A204.1 (cell line): ENCODE data around the gene MYO3B.
"Not testable (repeated sequence)": the region's sequence is repeated elsewhere in the genome, so short reads cannot be mapped to it uniquely, and the experiment has no call there.

ENCODE experiments used
- FAIRE-seq: peaks from 2 replicates; lab custom pipeline; 2012; peaks lifted over from hg19 to GRCh38; lab: Jason Lieb, UNC

Gene MYO3B

DNA sequence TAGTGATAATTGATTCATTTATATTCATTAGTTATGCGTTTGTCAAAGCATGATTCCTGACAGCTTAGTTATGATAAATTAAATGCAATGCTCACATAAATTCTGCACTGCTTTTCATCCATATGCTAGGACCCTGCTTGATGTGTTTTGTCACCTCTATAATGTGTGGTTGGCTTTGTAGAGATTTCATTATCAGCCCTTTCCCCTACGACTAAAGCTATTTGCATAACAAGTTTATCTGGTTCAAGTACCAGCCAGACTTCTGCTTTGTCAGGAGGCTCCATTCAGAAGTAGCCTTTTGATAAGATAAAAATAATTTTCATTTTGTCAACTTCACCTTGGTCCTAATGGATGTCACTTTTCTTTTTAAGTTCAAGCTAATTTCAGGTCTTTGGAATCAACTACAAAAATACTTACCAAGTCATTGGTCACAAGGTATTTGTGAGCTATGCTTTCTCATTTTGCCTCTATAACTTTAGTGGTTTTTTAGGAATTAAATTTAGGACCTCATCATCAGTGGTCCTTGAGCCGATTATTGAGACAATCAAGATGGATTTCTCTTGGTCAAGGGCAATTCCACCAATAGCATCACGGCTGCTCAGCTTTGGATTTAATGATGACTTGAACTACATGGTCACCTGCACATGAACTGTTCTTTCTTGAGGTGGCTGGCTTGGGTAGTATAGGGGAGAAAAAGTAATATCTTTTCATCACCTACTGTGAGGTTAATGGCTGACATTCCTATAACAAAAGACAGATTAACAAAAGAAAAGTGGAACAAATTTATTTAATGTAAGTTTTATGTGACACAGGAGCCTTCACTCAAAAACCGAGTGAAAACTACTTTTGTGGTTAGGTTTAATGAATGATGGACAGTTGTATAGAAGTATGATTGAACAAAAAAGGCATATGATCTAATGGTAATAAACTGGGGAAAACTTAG, 162.1 kb downstream of the MYO3B start:
- no peak for FAIRE-seq

DNA sequence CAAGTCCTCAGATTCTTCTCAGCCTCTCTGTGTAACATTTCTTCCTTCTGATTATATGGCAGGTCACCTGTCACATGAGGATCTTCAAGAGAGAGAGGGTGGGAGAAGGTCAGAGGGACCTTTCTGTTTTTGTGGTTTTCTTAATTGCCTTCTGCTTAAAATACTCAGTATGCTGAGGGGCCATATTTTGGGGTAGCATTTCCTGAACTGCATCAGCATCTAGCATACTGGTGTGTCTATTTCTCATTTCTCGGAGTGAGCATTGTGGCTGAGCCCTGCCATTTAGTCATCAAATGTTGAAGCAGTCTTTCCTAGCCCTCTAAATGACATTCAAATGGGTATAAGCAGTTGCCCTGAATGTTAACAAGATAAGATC, 162.7 kb downstream of the MYO3B start:
- no peak for FAIRE-seq

DNA sequence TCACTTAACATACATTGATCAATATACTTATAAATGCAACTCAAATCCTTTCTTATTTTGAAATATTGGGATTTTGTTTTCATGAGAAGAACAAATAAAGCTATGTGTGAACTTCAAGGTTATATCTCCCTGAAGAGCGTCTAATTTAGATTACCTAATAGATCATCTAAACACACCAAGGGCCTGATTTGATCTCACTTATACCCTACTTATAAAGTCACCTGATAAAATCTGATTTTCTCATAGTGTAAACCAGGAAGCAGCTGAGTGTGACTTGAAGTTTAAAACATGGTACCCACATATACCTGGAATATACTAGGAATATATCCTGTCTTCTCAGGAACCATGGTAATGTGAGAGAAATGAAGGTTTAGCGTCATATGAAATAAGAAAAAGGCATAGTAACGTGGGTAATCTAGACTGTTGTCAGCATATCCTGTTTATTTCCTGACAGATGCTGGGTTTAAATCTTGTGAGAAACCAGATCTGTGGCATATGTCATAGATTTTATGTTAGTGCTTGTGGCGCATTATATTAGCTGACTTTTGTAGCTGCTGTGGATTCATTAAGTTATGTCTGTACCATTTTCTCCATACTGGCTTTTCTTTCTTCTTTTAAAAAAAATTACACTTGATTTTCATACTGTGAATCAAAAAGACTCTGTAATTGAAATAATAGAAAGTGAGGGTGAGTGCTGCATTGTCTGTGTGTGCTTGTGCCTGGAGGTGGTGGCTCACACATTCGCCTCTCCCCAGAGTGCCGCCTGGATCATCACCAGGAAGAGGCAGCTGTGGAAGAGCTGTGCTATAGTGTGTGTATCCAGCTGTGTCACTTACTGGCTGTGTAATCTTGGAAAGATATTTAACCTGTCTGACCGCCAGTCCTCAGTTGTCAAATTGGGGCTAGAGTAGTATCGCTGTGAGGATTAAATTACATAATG, 164.0 kb downstream of the MYO3B start:
- FAIRE-seq, result no peak

DNA sequence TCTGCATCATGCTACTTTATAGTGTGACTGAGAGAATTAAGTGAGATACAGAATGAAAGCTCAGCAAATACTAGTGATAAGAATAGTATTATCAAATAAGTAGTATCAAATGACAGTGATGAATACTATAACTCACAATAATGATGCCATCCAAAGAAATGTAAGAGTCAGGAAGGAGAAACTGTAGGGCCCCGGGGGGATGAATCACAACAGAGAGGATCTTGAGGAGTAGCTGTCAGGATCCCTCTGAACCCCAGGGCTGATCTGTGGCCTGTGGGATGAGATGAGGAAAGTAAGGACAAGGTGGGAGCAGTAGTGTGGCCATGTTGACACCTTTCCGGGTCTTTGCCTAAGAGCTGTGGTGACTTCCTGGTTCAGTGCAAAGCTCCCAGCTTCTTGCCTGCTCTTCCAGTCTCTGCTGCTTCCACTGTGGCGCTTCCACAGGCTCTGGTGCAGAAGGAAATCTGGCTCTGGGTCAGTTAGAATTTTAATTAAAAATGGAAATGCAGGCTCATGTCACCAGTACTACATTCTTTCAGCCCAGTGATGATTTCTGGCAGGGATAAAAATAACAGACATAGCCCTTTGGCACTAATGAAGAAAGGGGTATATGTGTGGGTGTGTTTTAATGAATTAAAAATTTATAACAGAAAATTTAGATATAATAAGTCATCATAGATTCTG, 166.9 kb downstream of the MYO3B start:
- FAIRE-seq, result no peak

DNA sequence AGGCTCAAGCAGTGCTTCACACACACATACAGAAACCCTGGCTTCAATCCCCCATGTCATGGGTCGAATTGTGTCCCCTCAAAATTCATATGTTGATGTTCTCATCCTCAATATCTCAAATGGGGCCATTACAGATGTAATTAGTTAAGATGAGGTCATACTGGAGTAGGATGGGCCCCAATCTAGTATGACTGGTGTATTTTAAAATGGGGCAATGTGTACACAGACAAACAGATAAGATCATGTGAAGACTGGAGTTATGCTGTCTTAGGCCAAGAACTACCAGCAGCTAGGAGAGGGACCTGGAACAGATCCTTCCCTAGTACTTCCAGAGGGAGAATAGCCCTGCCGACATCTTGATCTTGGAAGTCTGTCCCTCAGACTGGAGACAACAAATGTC, 167.7 kb downstream of the MYO3B start:
- FAIRE-seq, result no peak

DNA sequence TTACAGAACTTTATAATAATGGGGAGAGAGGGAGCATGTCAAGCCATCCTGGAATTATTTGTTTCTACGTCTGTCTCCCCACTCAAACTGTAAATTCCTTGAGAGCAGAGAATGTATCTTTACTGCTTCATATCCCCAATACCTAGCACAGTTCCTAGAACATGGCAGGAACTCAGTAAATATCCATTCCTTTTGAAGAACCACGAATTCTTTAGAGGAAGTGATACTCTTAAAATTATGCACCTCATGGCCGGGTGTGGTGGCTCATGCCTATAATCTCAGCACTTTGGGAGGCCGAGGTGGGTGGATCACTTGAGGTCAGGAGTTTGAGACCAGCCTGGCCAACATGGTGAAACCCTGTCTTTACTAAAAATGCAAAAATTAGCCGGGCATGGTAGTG, 171.3 kb downstream of the MYO3B start:
- not testable (repeated sequence) for FAIRE-seq

DNA sequence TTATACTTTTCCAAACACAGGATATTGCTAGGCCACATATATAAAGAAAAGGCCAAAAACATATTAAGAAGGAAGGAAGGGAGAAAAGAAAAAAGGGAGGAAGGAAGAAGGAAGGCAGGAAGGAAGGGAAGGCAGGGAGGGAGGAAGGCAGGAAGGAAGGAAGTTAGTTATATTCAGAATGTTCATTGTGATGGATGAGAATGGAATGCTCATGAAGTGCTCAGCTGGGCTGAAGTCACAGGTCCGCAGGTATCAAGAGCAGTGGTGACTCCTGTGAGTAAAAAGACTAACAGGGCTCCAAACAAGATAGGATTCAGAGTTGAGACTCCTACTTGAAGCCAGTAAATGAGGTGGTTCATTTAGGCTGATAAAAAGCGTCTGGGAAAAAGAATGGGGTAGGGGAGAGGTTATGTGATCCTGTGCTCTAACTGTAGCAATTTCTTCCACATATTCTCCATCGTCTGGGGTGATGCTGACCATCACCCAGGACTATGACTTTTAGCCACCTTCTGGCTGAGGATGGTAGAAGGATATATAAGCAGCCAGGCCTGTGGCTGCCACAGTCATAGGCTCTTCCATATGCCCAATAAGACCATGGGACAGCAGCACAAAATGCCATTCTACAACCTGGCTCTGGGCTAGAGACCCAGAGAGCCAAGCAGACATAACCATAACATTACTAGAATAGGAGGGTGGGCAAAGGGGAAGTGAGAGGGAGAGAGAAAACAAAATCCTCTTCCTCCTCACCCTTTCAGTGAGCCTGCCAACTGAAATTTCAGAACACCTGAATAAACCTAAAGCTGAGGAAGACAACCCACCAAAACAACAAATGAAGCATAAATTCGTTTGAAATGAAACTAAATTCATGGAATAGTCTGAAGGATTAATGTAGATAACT, 173.2 kb downstream of the MYO3B start:
- no peak for FAIRE-seq

DNA sequence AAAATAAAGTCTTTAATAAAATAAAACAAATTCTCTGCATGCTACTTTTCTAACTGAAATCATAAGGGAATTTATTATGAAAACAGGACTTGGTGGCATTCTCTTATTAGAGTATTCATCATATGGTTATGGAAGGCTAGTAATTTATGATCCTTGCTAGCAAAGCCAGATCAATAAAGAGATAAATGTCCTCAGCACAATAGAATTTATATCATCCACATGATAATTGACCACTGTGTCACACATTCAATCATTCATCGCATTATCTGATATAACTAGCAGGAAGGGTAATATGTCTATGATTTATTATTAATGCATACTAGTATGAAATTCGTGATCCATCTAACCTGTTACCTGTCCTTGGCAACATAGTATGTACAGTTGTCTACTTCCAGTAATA, 175.8 kb downstream of the MYO3B start:
- FAIRE-seq, result no peak

DNA sequence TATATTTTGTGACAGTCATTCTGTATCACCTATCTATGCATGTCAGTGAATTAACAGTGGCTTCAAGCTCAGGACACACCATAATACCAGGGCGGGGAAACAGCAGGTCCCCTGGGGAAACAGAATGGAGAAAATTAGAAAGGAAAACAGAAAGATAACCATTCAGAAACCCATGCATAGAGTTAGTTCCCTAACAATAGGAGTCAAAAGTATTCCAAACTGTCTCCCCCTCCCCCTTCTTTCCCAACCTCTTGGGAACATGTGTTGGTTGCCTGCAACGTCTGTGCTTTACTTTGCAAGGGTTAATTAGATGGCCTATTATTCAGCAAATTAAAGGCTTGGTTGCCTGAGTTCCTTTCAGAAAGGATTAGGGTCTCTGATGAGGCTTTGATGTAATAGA, 176.4 kb downstream of the MYO3B start:
- no peak for FAIRE-seq

DNA sequence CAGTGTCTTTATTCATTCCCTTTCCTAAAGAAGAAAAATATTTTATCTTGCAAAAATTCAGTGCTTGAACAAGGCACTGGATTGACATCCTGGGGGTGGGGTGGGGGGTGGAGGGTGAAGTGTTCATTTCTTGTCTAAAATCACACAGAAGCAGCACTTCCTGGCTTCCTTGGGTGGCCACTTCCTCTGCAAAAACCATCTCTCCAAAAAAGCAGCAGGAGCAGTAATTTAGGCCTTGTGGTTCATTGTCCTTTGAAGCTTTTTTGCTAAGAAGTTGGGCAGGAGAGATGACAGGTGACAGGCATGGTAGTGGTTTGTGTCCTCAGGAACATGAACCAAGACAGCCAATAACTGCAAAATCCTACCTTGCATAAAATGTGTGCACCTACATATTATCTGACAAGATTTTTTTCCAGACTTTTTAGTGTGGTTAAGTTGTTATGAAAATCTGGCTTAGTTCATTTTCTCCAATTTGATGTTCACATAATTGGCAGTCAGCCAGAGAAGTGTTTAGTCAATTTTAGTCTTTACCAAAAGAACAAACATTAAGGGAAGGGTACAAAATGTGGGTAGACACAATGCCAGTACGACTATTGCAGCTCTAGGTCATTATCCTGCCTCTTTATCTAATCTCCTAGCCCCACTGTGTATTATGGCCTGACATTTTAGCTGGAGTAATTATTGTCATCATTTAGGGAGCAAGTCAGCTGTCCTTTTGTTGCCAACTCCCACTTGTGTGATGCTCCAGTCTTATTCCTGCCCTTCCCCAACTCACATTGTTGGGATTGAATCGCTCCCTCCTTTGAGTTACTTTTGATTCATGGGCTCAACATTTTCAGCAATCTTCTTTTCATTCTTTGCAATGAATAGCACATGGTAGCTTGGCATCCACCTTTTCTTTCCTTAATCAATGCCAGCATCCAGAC, 177.2 kb downstream of the MYO3B start:
- no peak for FAIRE-seq

DNA sequence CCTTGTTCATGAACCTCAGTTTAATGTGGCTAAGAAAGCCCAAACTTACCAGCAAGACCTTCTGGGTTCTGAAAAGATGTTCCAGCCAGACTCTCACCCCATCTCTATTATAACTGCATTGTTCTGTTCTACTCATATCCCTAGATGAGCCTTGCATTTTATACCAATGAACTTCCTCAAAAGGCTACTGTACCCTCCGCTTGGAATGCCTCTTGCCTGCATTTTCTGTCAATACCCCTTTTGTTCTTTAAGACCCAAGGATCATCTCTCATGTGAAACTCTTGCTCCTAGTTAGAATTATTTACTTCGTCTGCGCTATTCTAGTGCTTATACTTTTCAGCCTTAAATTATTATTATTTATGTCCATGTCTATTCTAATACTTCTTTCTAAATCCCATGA, 181.5 kb downstream of the MYO3B start:
- no peak for FAIRE-seq

DNA sequence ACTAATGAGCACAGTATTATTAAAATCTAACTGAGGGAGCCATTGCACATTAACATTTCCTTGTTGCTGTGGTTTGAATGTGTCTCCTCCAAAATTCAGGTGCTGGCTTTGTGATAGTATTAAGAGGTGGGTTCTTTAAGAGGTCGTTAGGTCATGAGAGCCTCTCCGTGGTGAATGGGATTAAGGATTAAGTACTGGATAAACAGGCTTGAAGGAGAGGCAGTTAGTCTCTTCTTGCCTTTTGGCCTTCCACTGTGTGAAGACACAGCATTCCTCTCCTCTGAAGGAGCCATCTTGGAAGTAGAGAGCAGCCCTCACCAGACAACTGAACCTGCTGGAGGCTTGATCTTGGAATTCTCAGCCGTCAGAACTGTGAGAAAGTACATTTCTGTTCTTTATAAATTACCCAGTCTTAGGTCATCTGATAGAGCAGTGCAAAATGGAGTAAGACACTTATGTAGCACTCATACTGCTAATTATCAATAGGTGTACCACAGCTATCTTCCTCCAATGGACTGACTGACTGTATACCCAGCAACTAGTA, 182.7 kb downstream of the MYO3B start:
- FAIRE-seq, result no peak

DNA sequence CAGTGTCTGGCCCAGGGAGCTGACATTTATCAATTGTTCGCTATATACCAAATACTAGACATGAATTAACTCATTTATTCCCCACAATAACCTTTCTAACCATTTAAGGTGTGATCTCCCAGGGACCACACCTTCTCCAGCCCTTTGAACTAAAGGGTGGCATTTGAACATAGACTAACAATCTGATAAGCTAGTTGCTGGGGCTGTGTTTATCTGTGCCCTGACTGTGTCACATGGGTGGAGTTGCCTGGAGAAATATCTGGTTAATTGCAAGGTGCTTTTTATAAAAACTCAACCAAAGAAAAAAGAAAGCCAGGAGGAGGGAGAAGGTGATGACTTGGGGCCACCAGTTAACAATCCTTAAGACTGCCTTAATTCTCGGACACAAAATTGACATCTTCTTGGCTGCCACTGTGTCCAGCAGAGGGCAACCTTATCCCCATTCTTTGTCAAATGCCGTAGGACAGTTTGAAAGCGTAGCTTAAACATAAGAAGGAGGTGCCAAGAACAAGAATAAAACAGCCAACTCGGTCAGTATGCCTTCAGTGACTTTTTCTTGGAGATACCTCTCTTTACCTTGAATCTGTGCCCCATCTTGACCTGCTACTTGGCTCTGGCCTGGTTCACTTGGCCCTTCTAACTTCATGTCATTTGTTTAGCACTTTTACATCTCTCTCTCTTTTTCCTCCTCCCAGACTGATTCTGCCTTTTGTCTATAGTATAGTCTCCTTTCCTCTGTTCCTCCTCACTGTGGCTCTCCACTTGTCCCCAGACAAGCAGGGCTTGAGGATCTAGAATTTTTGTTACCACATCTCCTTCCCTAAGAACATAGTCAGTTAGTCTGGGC, 183.4 kb downstream of the MYO3B start:
- peak; percentile 57 for FAIRE-seq

DNA sequence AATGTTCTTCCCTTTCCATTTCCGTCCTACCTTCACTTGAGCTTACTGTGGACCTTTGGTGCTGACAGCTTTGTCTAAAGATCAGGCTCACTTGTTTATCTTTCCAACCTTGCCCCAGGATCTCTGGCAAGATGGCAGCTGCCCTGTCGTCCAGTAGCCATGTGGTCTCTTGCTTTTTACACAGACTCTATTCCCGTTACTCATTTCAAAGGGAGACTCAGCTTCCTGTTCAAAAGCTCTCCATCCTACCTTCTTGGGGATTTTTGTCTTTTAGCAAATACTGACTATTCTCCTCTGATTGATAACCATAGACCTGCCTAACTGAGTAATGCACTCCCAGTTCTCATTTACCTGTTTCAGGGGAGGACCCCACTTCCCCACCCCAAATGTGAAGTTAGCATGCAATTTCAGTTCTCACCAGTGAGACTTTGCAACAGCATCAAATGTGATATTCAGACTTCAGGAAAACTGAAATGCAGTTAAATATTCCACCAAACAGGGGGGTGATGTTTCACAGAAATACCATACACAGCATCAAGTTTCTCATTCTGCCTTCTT, 184.4 kb downstream of the MYO3B start:
- no peak for FAIRE-seq

DNA sequence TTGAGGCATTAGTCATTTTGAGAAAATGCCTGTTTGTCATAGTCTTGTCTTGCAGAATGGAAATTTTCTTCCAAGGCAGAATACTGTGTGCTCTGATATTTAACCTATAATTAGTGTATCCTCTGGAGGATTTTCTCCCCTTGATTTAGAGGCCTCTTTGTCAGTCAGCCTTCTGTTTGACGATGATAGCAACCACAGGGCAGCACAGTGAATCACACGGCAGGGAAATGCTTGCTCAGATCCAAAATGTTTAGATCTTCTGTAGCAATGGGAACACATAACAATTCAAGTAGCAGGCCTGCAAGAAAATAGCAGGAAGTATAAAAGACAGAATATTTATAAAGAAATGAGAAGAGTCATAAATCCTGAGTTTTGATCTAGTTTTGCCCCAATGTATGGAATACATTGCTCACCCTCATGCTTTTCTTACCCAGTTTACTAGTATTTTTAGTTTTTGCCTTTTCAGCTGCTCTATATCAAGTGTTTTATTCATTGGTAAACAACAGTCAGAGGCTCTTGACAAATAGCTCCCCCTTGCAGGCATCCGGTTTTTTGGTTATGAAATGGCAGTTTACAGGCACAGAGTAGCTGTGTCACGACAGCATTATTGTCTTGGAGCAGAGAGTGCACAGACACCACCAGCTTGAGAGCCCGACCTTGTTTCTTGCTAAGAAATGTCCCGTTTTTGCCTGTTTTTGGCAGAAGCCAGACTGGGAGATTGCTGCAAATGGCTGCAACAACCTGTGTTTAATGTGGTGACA, 185.1 kb downstream of the MYO3B start:
- no peak for FAIRE-seq

DNA sequence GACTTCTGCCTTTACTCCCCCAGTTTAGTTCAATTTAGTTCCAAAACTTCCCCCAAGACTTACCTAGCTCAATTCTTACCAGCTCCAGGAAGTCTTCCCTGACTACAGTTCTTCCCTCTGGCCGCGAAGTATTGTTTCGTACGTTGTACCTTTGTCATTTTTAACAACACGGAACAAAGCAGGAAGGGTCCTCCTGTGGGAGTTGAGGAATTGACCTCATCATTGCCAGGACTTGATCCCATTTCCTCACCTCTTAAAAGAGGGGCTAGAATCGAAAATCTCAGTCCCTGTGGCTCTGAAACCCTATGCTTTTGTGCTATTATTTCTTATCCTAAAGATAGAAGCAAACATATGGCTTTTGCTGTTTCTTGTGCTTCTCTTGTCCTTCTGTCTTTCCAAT, 187.1 kb downstream of the MYO3B start:
- no peak for FAIRE-seq

DNA sequence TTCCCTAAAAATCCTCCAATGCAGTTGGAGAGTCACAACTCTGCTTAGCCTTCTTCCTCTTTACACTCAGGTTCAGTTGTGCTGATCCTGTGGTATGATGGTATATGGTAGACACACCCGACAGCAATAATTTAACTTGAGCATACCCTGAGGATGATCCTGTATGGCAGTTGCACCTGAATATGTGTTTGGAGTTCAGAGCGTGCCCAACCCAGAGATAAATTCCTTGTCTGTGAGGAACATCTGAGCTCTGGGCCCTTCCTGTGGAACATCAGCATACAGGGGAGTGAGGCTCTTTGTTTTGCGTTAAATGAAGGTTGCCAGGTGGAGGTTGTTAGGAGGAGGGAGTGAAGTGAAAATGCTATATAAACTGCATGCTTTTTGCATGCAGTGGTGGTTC, 187.7 kb downstream of the MYO3B start:
- no peak for FAIRE-seq

DNA sequence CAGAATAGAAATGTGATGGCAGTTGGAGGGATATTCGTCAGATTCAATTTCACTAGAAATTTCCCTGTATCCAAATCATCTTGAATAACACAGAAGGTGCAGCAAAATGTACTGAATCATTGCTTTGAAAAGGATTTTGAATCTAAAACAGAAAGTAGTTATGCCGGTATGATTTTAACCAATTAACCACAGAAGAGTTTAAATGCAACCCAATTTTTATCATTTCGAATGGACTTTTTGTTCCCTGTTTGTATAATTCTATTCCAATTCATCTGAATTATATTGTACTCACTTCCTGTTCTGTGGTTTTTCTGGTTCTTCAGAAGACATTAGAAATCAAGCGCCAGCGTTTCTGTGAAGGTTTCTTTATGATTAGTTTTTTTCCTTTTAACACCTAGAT, 190.4 kb downstream of the MYO3B start:
- FAIRE-seq, result no peak
